Cortex of kidney (tissue), 1 donor: ENCODE measurements around the gene HOGA1.
"Not testable (repeated sequence)": the region's sequence is repeated elsewhere in the genome, so short reads cannot be mapped to it uniquely, and the experiment has no call there.

Source experiments
- DNase-seq: peaks from one replicate; lab custom pipeline; 2025; lab: John Stamatoyannopoulos, UW

The HOGA1 gene

DNA sequence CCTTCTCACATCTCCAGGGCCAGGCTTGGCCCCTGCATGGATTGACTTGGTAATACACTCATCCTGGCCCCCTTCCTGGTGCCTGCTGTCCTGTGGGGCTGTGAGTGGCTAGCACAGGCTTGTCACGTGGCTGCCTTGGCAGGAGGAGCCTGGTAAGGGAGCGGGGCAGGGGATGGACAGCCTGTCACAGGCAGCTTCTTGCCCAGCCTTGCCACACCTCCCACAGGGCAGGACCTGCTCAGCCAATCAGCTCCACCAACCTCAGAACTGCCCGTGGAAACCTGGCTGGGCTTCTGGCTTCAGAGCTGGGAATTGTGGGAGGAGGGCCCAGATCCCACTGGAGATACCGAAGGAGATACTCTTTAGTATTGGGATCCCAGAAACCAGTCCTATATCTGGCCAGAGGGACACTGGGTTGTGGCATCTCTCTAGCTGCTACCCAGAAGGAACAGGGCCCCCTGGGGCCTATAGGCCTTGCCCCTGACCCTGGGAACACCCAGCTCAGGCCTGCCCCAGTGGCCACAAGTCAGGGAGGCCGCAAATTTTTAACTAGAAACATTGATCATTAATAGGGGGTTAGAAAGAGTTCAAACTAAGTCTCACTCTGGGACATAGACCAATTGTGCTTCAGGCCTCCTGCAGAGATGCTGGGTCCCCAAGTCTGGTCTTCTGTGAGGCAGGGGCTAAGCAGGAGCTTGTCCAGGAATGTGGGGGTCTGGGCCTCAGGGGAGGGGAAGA, at the start of gene HOGA1:
TSS of gene HOGA1 (plus strand) at position 330 of the 738 bp plus-strand sequence. CDS start at position 645, 315 bp downstream.
- no peak for DNase-seq

DNA sequence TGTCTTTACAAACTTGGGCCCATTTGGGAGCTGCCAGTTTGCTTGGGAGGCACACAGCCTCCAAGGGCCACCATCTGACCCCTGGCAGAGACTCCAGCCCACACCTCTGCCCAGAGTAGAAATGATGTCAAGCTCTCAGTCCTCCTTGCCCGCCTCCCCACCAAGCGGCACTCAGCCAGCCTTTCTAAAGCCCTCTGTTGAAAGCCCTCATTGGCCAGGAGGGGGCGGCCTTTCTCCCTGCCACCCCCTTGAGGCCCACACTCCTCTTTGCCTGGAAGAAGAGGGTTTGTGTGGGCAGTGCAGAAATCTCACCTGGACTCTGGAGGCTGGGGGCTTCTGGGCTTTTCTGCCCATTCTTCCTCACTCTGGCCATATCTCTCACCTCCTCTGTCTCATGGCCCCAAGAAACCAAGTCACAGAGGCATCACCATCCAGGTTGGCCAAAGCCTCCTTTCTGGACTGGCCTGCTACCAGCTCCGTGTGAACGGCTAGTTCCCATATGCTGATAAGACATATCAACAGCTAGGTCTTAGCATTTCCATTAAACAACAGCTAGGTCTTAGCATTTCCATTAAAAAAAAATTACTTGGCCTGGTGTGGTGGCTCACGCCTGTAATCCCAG, 49.3 kb upstream of the HOGA1 start:
- DNase-seq = no peak

- DNase-seq = no peak
Observed at GRCh38 chr10:97537186-97537869, 46.9 kb upstream of the HOGA1 start.

- no peak for DNase-seq
Observed at GRCh38 chr10:97538411-97538810, 45.8 kb upstream of the HOGA1 start.

GRCh38 chr10:97538839-97539238, 45.4 kb upstream of the HOGA1 start:
- DNase-seq = no peak

GRCh38 chr10:97539523-97540200, 44.5 kb upstream of the HOGA1 start:
- no peak for DNase-seq

GRCh38 chr10:97540669-97541500, 43.3 kb upstream of the HOGA1 start:
- DNase-seq = no peak

DNA sequence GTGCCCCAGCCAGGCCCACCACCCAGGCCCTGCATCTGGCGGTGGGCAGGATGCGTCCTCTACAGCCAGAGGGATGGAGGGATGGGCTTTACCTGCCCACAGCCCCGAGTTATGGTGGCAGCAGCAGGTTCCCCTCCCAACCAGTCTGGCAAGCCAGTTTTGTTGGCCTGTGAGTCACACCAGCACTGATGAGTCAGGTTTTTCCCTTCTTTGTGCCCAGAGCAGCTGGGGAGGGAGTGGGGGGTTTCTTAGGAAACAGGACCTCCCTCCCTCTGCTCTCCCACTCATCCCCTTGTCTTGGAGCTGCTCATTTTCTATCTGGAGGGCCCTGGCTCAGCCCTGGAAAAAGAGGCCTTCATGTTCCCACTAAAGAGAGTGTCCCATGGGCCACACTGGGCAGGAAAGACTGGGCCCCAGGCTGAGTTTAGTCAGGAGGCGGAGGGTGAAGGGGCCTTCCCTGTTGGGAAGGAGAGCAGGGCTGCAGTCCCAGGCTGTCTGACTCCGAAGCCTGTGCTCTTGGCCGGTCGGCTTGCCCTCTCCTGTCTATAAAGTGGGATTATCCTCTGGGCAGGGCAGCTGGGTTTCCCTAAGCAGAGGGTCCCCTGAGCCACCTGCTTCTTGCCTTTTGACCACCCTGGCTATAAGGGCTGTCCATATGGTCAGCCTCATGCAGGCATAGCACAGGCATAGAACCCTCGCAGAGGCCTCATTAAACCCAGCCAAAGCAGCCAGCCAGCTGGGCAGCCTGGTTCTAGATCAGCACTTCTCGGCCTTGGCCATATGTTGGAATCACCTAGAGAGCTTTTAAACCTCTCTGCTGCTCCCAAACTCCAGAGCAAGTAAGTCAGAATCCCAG, 41.8 kb upstream of the HOGA1 start:
- DNase-seq = no peak

DNA sequence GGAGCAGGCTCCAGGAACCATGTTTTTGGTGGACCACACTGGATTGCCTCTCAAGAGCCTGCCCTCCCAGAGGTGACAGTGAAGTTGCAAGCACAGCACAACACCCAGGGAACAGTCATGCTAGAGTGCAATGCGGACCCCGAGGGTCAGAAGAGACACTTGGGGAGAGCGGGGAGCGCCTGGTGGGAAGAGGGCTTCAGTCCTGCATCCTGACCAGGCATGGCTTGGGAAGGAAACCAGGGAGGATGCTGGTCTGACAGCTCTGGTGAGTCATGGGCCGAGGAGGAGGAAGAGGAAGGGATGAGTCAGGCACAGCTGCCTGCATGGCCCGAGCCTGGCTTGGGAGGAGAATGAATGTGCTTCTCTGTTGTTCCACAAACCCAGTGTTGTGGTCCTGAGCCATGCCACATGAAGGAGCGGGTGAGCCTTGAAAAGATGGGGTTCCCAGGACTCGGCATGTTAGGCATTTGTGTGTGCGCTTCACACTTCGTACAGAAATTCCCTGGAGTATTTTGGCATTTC, 41.1 kb upstream of the HOGA1 start:
- no peak for DNase-seq

GRCh38 chr10:97546456-97547270, 37.5 kb upstream of the HOGA1 start:
- no peak for DNase-seq

- DNase-seq = no peak
Observed at GRCh38 chr10:97547271-97547600, 37.0 kb upstream of the HOGA1 start.

GRCh38 chr10:97547962-97548361, 36.2 kb upstream of the HOGA1 start:
- DNase-seq = no peak

GRCh38 chr10:97548828-97549455, 35.2 kb upstream of the HOGA1 start:
- DNase-seq = no peak

DNA sequence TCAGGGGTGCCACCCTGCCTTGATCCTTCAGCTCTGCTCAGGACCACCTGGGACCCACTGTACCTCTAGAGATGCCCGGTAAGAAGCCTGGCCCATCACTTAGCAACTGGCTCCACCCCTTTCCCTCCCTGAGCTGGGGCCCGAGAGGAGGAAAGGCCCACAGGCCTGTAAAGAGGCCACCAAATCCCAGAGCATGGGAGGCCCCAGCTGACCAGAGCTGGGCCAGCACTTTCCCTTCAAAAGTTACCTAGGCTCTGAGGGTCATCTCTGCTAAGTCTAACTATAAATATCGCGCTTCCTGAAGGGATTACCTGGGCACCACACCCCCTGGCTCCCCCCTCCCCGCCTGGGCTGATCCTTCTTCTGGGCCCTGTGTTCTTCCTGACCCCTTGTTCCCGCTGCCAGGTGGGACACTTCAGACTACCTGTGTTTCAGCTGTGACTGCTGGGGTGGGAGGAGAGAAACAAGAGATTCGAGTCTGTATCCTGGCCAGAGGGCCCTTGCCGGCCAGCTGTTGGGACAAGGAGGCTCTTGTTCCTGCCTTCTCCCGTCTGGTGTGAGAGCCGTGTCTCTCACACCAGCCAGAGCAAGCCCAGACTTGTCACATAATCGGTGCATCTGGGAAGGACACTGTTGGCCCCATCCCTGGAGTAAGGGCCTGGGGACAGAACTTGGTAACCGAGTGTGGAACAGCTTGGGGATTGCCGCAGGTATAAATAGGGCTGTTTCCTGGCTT, 34.4 kb upstream of the HOGA1 start:
- DNase-seq = no peak

DNA sequence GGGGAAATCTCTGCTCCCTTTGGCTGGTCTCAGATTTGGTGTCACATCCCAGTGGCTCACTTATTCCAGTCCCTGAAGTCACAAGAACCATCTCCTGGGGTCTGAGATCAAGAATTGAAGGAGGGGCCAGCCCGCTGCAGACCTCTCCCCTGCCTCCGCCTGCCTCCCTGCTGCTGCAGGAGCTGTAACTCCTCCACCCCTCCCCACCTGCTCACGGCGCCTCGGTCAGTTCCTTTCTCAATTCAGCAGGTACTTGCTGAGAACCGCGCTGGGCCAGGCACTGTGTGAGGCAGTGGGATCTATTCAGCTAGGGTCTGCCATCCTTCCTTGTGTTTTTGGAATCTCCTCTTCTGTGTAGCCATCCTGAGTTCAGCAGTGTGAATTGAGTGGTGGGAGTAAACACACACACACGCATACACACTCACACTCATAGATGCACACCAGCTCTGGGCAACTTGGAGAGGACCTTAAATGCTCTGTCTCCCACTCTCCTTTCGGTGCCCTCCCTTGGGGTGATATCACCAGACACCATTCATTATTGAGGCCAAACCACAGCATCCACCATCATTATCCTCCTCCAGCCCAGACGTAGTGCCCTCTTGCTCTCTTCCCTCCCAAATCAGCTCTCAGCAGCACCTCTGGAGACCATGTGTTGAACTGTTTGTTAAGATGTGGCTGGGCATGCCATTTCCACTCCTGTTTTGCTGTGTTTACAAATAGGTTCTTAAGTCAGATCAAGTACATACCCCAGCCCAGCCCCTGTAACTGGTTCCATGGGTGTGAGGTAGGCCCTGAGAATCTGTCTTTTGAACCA, 33.6 kb upstream of the HOGA1 start:
- no peak for DNase-seq

- no peak for DNase-seq
Observed at GRCh38 chr10:97551271-97551670, 32.9 kb upstream of the HOGA1 start.

DNA sequence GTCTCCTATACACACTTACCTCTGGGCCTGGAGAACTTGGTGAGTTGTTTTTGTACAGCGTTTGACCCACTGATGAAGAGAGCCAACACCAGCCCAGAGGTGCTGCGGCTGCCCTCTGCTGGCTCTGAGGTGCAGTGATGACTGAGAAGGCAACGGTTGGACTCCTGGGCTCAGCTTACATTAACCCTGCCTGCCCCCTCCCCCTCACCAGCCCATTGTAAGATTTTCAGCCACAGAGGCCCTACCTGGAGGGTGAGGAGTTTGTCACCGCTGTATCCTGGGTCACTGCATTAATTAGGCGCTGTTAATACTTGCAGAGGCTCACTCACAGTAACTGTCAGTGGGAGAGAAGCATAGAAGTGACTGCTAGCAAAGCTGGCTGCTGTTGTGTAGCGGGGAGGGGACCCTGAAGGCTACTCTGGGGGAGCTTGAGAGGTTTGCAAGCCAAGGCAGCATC, 30.6 kb upstream of the HOGA1 start:
- no peak for DNase-seq

DNA sequence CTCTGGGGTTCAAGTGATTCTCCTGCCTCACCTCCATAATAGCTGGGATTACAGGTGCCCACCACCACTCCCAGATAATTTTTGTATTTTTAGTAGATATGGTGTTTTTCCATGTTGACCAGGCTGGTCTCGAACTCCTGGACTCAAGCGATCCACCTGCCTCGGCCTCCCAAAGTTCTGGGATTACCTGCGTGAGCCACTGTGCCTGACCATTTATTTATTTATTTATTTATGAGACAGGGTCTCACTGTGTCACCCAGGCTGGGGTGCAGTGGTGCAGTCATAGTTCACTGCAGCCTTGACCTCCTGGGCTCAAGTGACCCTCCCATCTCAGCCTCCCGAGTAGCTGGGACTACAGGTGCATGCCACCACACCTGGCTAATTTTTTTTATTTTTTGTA, 29.9 kb upstream of the HOGA1 start:
- DNase-seq = not testable (repeated sequence)
